Endothelial cell of umbilical vein (primary cell): Measurements from ENCODE around the gene ADAMTSL2. TPM values are rescaled to one million over a fixed set of nuclear protein-coding genes. Genes with fewer than 3 reads are reported as not detected.

Source experiments
- BruUV-seq: library from RNA; stranded (reverse); fragments of 400-500 nt; replicated peaks from 2 replicates; lab custom pipeline; 2021; lab: Mats Ljungman, UMichigan
- CTCF ChIA-PET: fragments of 300-600, 350-600 bp; sonication (Branson Sonifier 250); formaldehyde crosslinking; loops from one replicate; lab custom pipeline; 2021; ENCODE audit warnings: antibody characterized with exemption, inconsistent platforms; lab: Charles Lee
- POLR2A ChIA-PET: fragments of 300-600, 350-600 bp; sonication (Branson Sonifier 250); formaldehyde crosslinking; loops from one replicate; lab custom pipeline; 2021; ENCODE audit warnings: antibody characterized with exemption, inconsistent platforms; lab: Charles Lee
- DNase-seq: peaks from one replicate; pipeline ENCODE4 v3.0.0-alpha.2; 2011; ENCODE audit warnings: low read depth, low spot score
- FAIRE-seq: peaks from 2 replicates; lab custom pipeline; 2011; peaks lifted over from hg19 to GRCh38; lab: Jason Lieb, UNC
- H2AFZ ChIP-seq: 2 replicates; pipeline ENCODE4 v1.6.0; 2012; ENCODE audit warnings: low read depth, low read length, control low read depth, inconsistent platforms
- H3K27ac ChIP-seq: 2 replicates; pipeline ENCODE4 v1.5.1; 2011; ENCODE audit warnings: low read depth, mild to moderate bottlenecking, control low read depth, low read length, moderate library complexity; ENCODE audit not compliant: insufficient read depth
- H3K27me3 ChIP-seq, 2 experiments: 2 replicates each; pipeline versions ENCODE4 v1.6.0 to v1.6.1; 2011; ENCODE audit warnings: low read length in 2 of 2, mixed read lengths in 1 of 2; ENCODE audit not compliant: control insufficient read depth in 2 of 2, insufficient read depth in 2 of 2
- H3K36me3 ChIP-seq, 2 experiments: 2 replicates in 1 of 2; 3 replicates in 1 of 2; pipeline ENCODE4 v1.5.1; 2011; ENCODE audit warnings: low read length in 2 of 2, mild to moderate bottlenecking in 1 of 2, moderate library complexity in 1 of 2; ENCODE audit not compliant: control insufficient read depth in 2 of 2, insufficient read depth in 2 of 2; ENCODE audit errors: extremely low read depth in 1 of 2
- H3K4me1 ChIP-seq: 3 replicates; pipeline ENCODE4 v1.5.1; 2011; ENCODE audit warnings: mild to moderate bottlenecking, low read length; ENCODE audit not compliant: control insufficient read depth, insufficient read depth; ENCODE audit errors: extremely low read depth
- H3K4me2 ChIP-seq: 2 replicates; pipeline ENCODE4 v1.6.1; 2011; ENCODE audit warnings: low read length, control low read depth, mixed read lengths; ENCODE audit not compliant: insufficient read depth
- H3K4me3 ChIP-seq, 3 experiments: fragments of 200-600 bp in 1 of 3; sonication (generic), shearing (Covaris generic) in 1 of 3; replicated peaks in 1 of 3; 2 replicates each; pipeline ENCODE4 v1.5.1; 2011 to 2016; ENCODE audit warnings: control low read depth in 3 of 3, low read length in 3 of 3, mild to moderate bottlenecking in 2 of 3, inconsistent platforms in 1 of 3, low read depth in 1 of 3, moderate library complexity in 1 of 3; ENCODE audit not compliant: insufficient read depth in 1 of 3
- H3K79me2 ChIP-seq: 2 replicates; pipeline ENCODE4 v1.6.0; 2012; ENCODE audit warnings: low read length, inconsistent platforms; ENCODE audit not compliant: control insufficient read depth, insufficient read depth
- H3K9ac ChIP-seq: replicated peaks from 2 replicates; pipeline ENCODE3; 2011; ENCODE audit warnings: low read length, control low read depth; ENCODE audit not compliant: insufficient read depth; ENCODE audit errors: extremely low read depth
- H3K9me1 ChIP-seq: replicated peaks from 3 replicates; pipeline ENCODE4 v1.6.0; 2011; ENCODE audit warnings: mild to moderate bottlenecking, low read length; ENCODE audit not compliant: control insufficient read depth, insufficient read depth; ENCODE audit errors: extremely low read depth
- H3K9me3 ChIP-seq: replicated peaks from 2 replicates; pipeline ENCODE4 v1.5.1; 2012; ENCODE audit warnings: low read length, inconsistent platforms; ENCODE audit not compliant: control insufficient read depth, insufficient read depth
- H4K20me1 ChIP-seq: replicated peaks from 2 replicates; pipeline ENCODE3; 2011; ENCODE audit warnings: mild to moderate bottlenecking, low read length; ENCODE audit not compliant: control insufficient read depth, insufficient read depth; ENCODE audit errors: extremely low read depth
- EZH2 ChIP-seq: IDR thresholded peaks from 2 replicates; pipeline ENCODE4 v1.6.1; 2012; ENCODE audit warnings: borderline replicate concordance, low read depth, mild to moderate bottlenecking, moderate library complexity, low read length, inconsistent platforms; ENCODE audit not compliant: severe bottlenecking
- FOS ChIP-seq: IDR thresholded peaks from 2 replicates; pipeline ENCODE4 v1.6.1; 2011; ENCODE audit warnings: mild to moderate bottlenecking, low read length, moderate library complexity, borderline replicate concordance; ENCODE audit not compliant: insufficient read depth
- GATA2 ChIP-seq: IDR thresholded peaks from 2 replicates; pipeline ENCODE4 v1.7.0; 2011; ENCODE audit warnings: low read depth, mild to moderate bottlenecking, moderate library complexity, mixed read lengths, low read length; ENCODE audit not compliant: insufficient read length, insufficient read depth
- JUN ChIP-seq: IDR thresholded peaks from 2 replicates; pipeline ENCODE4 v1.6.1; 2011; ENCODE audit warnings: borderline replicate concordance, low read depth; ENCODE audit not compliant: insufficient read length, insufficient read depth
- MYC ChIP-seq: IDR thresholded peaks from one replicate; pipeline ENCODE4 v1.6.1; 2011; ENCODE audit warnings: mild to moderate bottlenecking, low read depth, low read length
- POLR2A ChIP-seq: IDR thresholded peaks from 2 replicates; pipeline ENCODE4 v1.6.1; 2012; ENCODE audit warnings: low read depth, mild to moderate bottlenecking, control low read depth, low read length
- POLR2AphosphoS5 ChIP-seq: IDR thresholded peaks from 2 replicates; pipeline ENCODE4 v1.6.1; 2012; ENCODE audit warnings: low read depth, mild to moderate bottlenecking, control low read depth, low read length, moderate library complexity; ENCODE audit not compliant: insufficient read depth
- dilution Hi-C: fragments of 300-500 bp; cut with MboI; formaldehyde crosslinking; loops from one replicate; pipeline ENCODE4 v1.15.0; 2019; ENCODE audit warnings: low sequenced_read_pairs; ENCODE audit not compliant: extremely low pct_ligation_motif_present
- intact Hi-C: fragments of 100-400 bp; cut with micrococcal nuclease; formaldehyde crosslinking; loops from one replicate; pipeline ENCODE4 v1.10.0; 2022
- polyA plus RNA-seq, 4 experiments: library from polyadenylated mRNA; depleted of rRNA in 3 of 4; stranded (reverse) in 3 of 4; unstranded in 1 of 4; fragments of >200 nt; gene quantifications; 2 replicates each; pipeline versions ENCODE4 v1.2.1 to v1.2.3, GENCODE V29; 2011 to 2012; ENCODE audit warnings: missing spikeins in 1 of 4
- total RNA-seq: library from RNA; stranded (reverse); gene quantifications from 2 replicates; pipeline ENCODE4 v1.2.3, GENCODE V29; 2021
- TF ChIP-seq, protein P1 (sequence below): IDR thresholded peaks from 2 replicates; pipeline ENCODE4 v1.6.1; 2011; ENCODE audit not compliant: insufficient read depth, insufficient read length
- TF ChIP-seq, protein P2 (sequence below), 2 donors: IDR thresholded peaks; 1 replicate in 1 of 2; 2 replicates in 1 of 2; pipeline ENCODE4 v1.5.1; 2011; ENCODE audit warnings: low read length in 2 of 2, mild to moderate bottlenecking in 2 of 2, moderate library complexity in 2 of 2, control low read depth in 1 of 2, inconsistent platforms in 1 of 2, low read depth in 1 of 2; ENCODE audit not compliant: insufficient read depth in 1 of 2; ENCODE audit errors: extremely low read depth in 1 of 2

Gene ADAMTSL2
- total and polyA plus RNA-seq, 2 donors (not counting 3 experiments of a cell fraction or from before 2014, with no cell fraction given): not detected

DNA sequence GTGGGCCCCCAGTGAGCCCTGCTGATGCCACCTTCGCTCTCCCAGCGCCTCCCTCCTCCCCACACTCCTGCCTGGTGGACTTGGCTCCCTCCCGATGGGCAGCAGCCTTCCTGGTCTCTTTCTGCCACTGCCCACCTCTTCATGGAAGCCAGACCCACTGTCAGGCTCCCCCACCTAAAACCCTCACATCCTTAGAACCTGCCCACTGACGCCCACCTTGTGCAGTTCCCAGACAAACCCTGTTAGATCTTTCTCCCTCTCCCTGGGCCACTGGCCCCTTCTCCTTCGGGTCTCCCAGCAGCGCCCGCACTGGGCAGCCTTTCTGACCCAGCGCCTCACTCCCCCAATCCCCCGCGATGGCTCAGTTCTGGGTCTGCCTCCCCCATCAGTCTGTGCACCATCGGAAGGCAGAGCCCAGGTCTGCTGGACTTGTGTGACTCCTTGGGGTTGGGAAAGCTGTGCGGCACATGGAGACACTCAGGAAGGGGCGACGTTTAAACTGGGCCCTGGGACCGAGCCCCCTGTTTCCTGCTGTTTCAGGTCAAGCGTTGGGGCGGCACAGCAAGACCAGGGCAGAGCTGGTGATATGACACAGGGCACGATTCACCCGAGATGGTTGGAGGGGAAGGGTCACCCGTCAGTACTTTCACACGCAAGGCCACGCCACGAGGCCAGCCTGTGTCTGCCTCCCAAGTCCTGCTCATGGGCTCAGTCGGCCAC is 27.1 kb upstream of the ADAMTSL2 start:
- H4K20me1 ChIP-seq: no peaks in the 10 kb centered on the region
- H3K9ac ChIP-seq: no peak overlapping the region
- H3K4me3 ChIP-seq: no peak overlapping the region
- CTCF ChIA-PET: no interaction called here
- H3K79me2 ChIP-seq: no peaks in the 10 kb centered on the region
- POLR2A ChIA-PET: no interaction called here
- H3K4me2 ChIP-seq: no peak overlapping the region
- H3K27me3 ChIP-seq: peaks cover 0 to 3% of the 10 kb centered on the region in 2 experiments
- BruUV-seq: no TSS peak
- no peaks in the 10 kb centered on the region for H3K9me1 ChIP-seq
- TF ChIP-seq FOS (no peak), JUN (no peak), POLR2AphosphoS5 (no peak), EZH2 (no peak), POLR2A (no peak), GATA2 (no peak), MYC (no peak)
- TF ChIP-seq, protein P1, sequence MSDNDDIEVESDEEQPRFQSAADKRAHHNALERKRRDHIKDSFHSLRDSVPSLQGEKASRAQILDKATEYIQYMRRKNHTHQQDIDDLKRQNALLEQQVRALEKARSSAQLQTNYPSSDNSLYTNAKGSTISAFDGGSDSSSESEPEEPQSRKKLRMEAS: no peak
- TF ChIP-seq, protein P2, sequence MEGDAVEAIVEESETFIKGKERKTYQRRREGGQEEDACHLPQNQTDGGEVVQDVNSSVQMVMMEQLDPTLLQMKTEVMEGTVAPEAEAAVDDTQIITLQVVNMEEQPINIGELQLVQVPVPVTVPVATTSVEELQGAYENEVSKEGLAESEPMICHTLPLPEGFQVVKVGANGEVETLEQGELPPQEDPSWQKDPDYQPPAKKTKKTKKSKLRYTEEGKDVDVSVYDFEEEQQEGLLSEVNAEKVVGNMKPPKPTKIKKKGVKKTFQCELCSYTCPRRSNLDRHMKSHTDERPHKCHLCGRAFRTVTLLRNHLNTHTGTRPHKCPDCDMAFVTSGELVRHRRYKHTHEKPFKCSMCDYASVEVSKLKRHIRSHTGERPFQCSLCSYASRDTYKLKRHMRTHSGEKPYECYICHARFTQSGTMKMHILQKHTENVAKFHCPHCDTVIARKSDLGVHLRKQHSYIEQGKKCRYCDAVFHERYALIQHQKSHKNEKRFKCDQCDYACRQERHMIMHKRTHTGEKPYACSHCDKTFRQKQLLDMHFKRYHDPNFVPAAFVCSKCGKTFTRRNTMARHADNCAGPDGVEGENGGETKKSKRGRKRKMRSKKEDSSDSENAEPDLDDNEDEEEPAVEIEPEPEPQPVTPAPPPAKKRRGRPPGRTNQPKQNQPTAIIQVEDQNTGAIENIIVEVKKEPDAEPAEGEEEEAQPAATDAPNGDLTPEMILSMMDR (IDR thresholded peaks at IDR 0.05; ENCODE audit: extremely low read depth in 1 of 2, insufficient read depth in 1 of 2, low read depth in 1 of 2, low read length in 2 of 2): no peak
- dilution Hi-C loops: no loop called here
- H3K4me1 ChIP-seq: no peaks in the 10 kb centered on the region
- intact Hi-C loops: no loop called here
- no peaks in the 10 kb centered on the region for H3K36me3 ChIP-seq
- DNase-seq (no peak), FAIRE-seq (no peak)
- H2AFZ ChIP-seq: no peak overlapping the region
- no peaks in the 10 kb centered on the region for H3K9me3 ChIP-seq
- H3K27ac ChIP-seq: no peak overlapping the region
